GM12878 (cell line): Measurements from ENCODE around the gene NSMCE4A. TPM values are rescaled to one million over a fixed set of nuclear protein-coding genes. Genes with fewer than 3 reads are reported as not detected.
"Not testable (repeated sequence)": the region's sequence is repeated elsewhere in the genome, so short reads cannot be mapped to it uniquely, and the experiment has no call there.

ENCODE experiments used
- ATAC-seq: fragments of 200-7000 bp; cut with Tn5 transposase; 3 replicates; pipeline ENCODE4 v1.9.1; 2020; ENCODE audit warnings: mild to moderate bottlenecking, moderate library complexity
- BruUV-seq: library from RNA; stranded (reverse); fragments of 400-500 nt; replicated peaks from 2 replicates; lab custom pipeline; 2021; lab: Mats Ljungman, UMichigan
- CTCF ChIA-PET: fragments of 300-600 bp; sonication (Branson Sonifier 250); formaldehyde crosslinking; extraction: SDS; loops from one replicate; lab custom pipeline; 2021; ENCODE audit warnings: inconsistent platforms; lab: Yijun Ruan, JAX
- POLR2A ChIA-PET: fragments of 350-600 bp; formaldehyde crosslinking; extraction: SDS; loops from one replicate; lab custom pipeline; 2021; ENCODE audit warnings: inconsistent platforms; lab: Charles Lee
- RAD21 ChIA-PET: fragments of 300-600 bp; sonication (Branson Sonifier 250); formaldehyde crosslinking; loops from one replicate; lab custom pipeline; 2023; ENCODE audit warnings: antibody characterized with exemption; ENCODE audit not compliant: unreplicated experiment; lab: Charles Lee
- SMC1A ChIA-PET: fragments of 300-600 bp; sonication (Branson Sonifier 250); formaldehyde crosslinking; loops from one replicate; lab custom pipeline; 2023; ENCODE audit not compliant: unreplicated experiment, uncharacterized antibody; lab: Charles Lee
- DNase-seq: peaks from one replicate; pipeline ENCODE4 v3.0.0-alpha.2; 2011; ENCODE audit warnings: low read depth, low spot score
- FAIRE-seq: peaks from 3 replicates; lab custom pipeline; 2011; peaks lifted over from hg19 to GRCh38; lab: Jason Lieb, UNC
- H2AFZ ChIP-seq: 2 replicates; pipeline ENCODE4 v1.6.0; 2011; ENCODE audit warnings: low read depth, low read length, control low read depth; ENCODE audit not compliant: control insufficient read depth
- H3K27ac ChIP-seq: 2 replicates; pipeline ENCODE4 v1.5.1; 2011; ENCODE audit warnings: control low read depth; ENCODE audit not compliant: control insufficient read depth, insufficient read depth
- H3K27me3 ChIP-seq, 2 experiments: replicated peaks in 1 of 2; 2 replicates each; pipeline versions ENCODE4 v1.6.0 to v1.6.1; 2011; ENCODE audit warnings: low read length in 1 of 2; ENCODE audit not compliant: control insufficient read depth in 2 of 2, insufficient read depth in 2 of 2
- H3K36me3 ChIP-seq, 2 experiments: 2 replicates each; pipeline ENCODE4 v1.5.1; 2011; ENCODE audit warnings: low read length in 1 of 2; ENCODE audit not compliant: control insufficient read depth in 2 of 2, insufficient read depth in 2 of 2
- H3K4me1 ChIP-seq: 2 replicates; pipeline ENCODE4 v1.6.1; 2011; ENCODE audit warnings: mild to moderate bottlenecking, low read length, moderate library complexity, mixed read lengths; ENCODE audit not compliant: control insufficient read depth, insufficient read depth
- H3K4me2 ChIP-seq: 2 replicates; pipeline ENCODE4 v1.6.0; 2011; ENCODE audit warnings: control low read depth; ENCODE audit not compliant: control insufficient read depth, insufficient read depth
- H3K4me3 ChIP-seq: fragments of 200-600 bp; sonication (generic); 2 replicates; pipeline ENCODE4 v1.5.1; 2016
- H3K79me2 ChIP-seq: 2 replicates; pipeline ENCODE4 v1.6.0; 2011; ENCODE audit warnings: low read length; ENCODE audit not compliant: control insufficient read depth, insufficient read depth
- H3K9ac ChIP-seq: 2 replicates; pipeline ENCODE4 v1.8.0; 2011; ENCODE audit warnings: low read length, control low read depth, mixed read lengths; ENCODE audit not compliant: control insufficient read depth, insufficient read depth
- H3K9me3 ChIP-seq: replicated peaks from 3 replicates; pipeline ENCODE4 v1.5.1; 2011; ENCODE audit warnings: mild to moderate bottlenecking, low read length; ENCODE audit not compliant: control insufficient read depth, insufficient read depth
- H4K20me1 ChIP-seq: 2 replicates; pipeline ENCODE4 v1.6.0; 2011; ENCODE audit not compliant: control insufficient read depth, insufficient read depth
- ZNF217 ChIP-seq: fragments of 450-650 bp; IDR thresholded peaks from 2 replicates; pipeline ENCODE4 v1.6.1; 2017; ENCODE audit warnings: antibody characterized with exemption, mild to moderate bottlenecking
- WGBS: methylation state at CpG from one replicate; pipeline ENCODE4 v1.1.6; 2016; ENCODE audit warnings: low lambda C conversion rate; ENCODE audit not compliant: insufficient replicate concordance, insufficient coverage; ENCODE audit errors: missing lambda C conversion rate; 5-methylcytosine and 5-hydroxymethylcytosine counted together
- in situ Hi-C: fragments of 300-500 bp; cut with MboI; formaldehyde crosslinking; loops from 9 replicates; pipeline ENCODE4 v1.14.3; 2018; ENCODE audit warnings: mixed read lengths
- intact Hi-C: fragments of 100-400 bp; cut with micrococcal nuclease; formaldehyde crosslinking; loops from one replicate; pipeline ENCODE4 v1.14.2; 2022; ENCODE audit not compliant: unreplicated experiment
- polyA plus RNA-seq, 11 experiments: library from polyadenylated mRNA; depleted of rRNA in 4 of 11; unstranded in 6 of 11; stranded (reverse) in 5 of 11; fragments of >200 nt; fragmentation: Nextera tagmentation in 4 of 11; fragmentation: Illumina TruSeq in 1 of 11; extraction: Ambion mirVana in 4 of 11; extraction: Trizol in 1 of 11; gene quantifications; 1 replicate in 1 of 11; 2 replicates in 10 of 11; pipeline versions ENCODE4 v1.2.1 to v1.2.3, GENCODE V29; 2011 to 2016; ENCODE audit warnings: inconsistent platforms in 2 of 11, missing spikeins in 2 of 11, low read depth in 1 of 11
- total RNA-seq, 4 experiments: library from RNA; depleted of rRNA in 3 of 4; stranded (reverse); fragments of >200 nt in 3 of 4; fragmentation: Illumina TruSeq in 1 of 4; extraction: Trizol in 1 of 4; gene quantifications; 2 replicates each; pipeline versions ENCODE4 v1.2.1 to v1.2.3, GENCODE V29; 2013 to 2021
- TF ChIP-seq, protein P1 (sequence below): fragments of 450-650 bp; conservative IDR thresholded peaks from 2 replicates; pipeline ENCODE4 v1.6.1; 2017; ENCODE audit warnings: mild to moderate bottlenecking, moderate library complexity

Gene NSMCE4A
- total and polyA plus RNA-seq, 10 of the 15 experiments (the other 5 are each of a cell fraction or from before 2014, with no cell fraction given), result 14.2 to 105 (median 76.1) TPM

DNA sequence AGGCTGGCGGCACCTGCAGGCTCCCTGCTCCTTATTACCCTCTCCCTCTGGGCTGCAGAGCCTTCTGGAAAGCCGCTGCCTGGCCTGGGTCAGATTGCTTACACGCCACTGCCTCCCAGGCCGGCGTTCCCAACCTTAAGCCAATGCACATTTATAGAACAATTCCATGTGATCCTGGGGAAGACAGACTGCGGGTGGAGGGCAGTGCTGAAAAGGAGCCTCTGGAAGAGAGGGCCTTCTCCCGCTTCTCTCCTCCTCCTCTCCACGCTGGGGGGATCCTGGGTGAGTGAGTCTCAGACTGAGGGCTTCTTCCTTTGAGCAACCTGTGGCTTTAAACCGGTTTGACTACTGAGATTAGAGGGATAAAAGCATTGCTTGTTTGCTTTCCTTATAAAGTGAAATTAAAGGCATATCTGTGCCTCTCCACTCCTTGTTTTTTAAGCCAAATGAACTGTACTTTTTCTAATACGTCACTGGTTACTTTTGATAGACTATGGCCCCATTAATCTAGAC lies 19.5 kb upstream of the NSMCE4A start (continued):
- TF ChIP-seq, protein P1, sequence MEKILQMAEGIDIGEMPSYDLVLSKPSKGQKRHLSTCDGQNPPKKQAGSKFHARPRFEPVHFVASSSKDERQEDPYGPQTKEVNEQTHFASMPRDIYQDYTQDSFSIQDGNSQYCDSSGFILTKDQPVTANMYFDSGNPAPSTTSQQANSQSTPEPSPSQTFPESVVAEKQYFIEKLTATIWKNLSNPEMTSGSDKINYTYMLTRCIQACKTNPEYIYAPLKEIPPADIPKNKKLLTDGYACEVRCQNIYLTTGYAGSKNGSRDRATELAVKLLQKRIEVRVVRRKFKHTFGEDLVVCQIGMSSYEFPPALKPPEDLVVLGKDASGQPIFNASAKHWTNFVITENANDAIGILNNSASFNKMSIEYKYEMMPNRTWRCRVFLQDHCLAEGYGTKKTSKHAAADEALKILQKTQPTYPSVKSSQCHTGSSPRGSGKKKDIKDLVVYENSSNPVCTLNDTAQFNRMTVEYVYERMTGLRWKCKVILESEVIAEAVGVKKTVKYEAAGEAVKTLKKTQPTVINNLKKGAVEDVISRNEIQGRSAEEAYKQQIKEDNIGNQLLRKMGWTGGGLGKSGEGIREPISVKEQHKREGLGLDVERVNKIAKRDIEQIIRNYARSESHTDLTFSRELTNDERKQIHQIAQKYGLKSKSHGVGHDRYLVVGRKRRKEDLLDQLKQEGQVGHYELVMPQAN, result no peak
- no peak for TF ChIP-seq ZNF217

DNA sequence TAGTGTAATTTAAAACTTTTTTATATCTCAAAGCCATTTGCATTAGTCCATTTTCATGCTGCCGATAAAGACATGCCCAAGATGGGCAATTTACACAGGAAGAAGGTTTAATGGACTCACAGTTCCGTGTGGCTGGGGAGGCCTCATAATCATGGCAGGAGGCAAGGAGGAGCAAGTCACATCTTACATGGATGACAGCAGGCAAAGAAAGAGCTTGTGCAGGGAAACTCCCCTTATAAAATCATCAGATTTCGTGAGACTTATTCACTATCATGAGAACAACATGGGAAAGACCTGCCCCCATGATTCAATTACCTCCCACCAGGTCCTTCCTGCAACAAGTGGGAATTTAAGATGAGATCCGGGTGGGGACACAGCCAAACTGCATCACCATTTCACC lies 16.7 kb upstream of the NSMCE4A start:
- BruUV-seq, in situ Hi-C loops, ATAC-seq, H3K79me2 ChIP-seq, H4K20me1 ChIP-seq, H3K4me3 ChIP-seq, H2AFZ ChIP-seq, CTCF ChIA-PET, H3K9me3 ChIP-seq, H3K27me3 ChIP-seq, SMC1A ChIA-PET, H3K4me2 ChIP-seq, RAD21 ChIA-PET, H3K9ac ChIP-seq, POLR2A ChIA-PET, H3K4me1 ChIP-seq, FAIRE-seq, H3K27ac ChIP-seq, intact Hi-C loops, H3K36me3 ChIP-seq, DNase-seq: not testable (repeated sequence)
- 30% methylated on average over 4 of the region's 4 CpGs for WGBS
